A673 (cell line): Measurements from ENCODE around the gene FARP2.

Experiments used
- EZH2 ChIP-seq: fragments of 200-600 bp; sonication (generic); IDR thresholded peaks from 2 replicates; pipeline ENCODE4 v1.6.1; 2017; ENCODE audit warnings: borderline replicate concordance, low read depth, mild to moderate bottlenecking, mixed read lengths, antibody characterized with exemption, low read length; ENCODE audit not compliant: poor library complexity, severe bottlenecking
- TF ChIP-seq, protein P1 (sequence below): fragments of 300-800, 200-600 bp; sonication (generic); conservative IDR thresholded peaks from 2 replicates; pipeline ENCODE4 v1.5.1; 2017; ENCODE audit warnings: low read depth, mild to moderate bottlenecking, antibody characterized with exemption, low read length, moderate library complexity, mixed read lengths

DNA sequence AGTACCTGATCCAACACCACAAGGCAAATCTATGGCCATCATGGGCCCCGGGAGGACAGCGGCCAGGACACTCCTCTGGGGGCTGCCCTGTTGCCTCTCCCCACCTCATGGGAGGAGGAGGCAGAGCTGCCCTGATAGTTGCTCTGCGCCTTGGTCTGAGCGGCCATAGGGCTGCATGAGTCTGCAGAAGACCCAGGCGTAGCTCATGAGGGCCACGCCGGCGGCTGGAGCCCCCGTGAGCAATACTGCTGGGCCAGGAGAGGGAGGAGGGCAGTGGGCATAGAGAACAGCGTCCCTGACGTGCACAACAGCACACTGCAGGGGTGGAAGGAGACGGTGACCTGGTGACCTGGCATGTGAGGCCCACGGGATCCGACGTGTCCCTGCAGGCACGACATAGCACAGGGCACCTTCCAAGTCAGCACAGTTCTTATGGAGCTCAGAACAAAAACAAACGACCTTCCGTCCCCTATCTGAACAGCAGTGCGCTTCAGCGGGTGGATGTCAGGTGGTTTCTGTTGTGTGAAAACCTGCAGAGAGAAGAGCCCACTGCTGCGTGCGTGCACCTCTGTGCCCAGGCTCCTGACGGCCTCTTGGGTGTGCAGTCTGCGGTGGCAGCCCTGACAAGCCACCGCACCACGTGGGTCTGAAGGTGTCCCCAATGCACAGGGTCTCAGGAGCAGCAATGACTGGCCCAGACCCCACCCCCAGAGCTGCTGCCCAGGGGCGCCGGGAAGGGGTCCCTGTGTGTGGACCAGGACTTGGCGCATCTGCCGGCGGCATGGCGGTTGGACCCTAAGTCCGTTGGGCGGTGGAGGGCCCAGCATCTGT lies 139.3 kb downstream of the FARP2 start:
- TF ChIP-seq, protein P1, sequence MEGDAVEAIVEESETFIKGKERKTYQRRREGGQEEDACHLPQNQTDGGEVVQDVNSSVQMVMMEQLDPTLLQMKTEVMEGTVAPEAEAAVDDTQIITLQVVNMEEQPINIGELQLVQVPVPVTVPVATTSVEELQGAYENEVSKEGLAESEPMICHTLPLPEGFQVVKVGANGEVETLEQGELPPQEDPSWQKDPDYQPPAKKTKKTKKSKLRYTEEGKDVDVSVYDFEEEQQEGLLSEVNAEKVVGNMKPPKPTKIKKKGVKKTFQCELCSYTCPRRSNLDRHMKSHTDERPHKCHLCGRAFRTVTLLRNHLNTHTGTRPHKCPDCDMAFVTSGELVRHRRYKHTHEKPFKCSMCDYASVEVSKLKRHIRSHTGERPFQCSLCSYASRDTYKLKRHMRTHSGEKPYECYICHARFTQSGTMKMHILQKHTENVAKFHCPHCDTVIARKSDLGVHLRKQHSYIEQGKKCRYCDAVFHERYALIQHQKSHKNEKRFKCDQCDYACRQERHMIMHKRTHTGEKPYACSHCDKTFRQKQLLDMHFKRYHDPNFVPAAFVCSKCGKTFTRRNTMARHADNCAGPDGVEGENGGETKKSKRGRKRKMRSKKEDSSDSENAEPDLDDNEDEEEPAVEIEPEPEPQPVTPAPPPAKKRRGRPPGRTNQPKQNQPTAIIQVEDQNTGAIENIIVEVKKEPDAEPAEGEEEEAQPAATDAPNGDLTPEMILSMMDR, result no peak
- no peak for TF ChIP-seq EZH2
